HG03521 (cell line): ENCODE measurements around the gene AP2S1.
"Not testable (repeated sequence)": the region's sequence is repeated elsewhere in the genome, so short reads cannot be mapped to it uniquely, and the experiment has no call there.

ENCODE experiments used
- ATAC-seq: cut with Tn5 transposase; IDR thresholded peaks from one replicate; pipeline ENCODE4 v1.9.1; 2021; ENCODE audit warnings: mild to moderate bottlenecking, moderate library complexity; ENCODE audit not compliant: unreplicated experiment

Gene AP2S1

DNA sequence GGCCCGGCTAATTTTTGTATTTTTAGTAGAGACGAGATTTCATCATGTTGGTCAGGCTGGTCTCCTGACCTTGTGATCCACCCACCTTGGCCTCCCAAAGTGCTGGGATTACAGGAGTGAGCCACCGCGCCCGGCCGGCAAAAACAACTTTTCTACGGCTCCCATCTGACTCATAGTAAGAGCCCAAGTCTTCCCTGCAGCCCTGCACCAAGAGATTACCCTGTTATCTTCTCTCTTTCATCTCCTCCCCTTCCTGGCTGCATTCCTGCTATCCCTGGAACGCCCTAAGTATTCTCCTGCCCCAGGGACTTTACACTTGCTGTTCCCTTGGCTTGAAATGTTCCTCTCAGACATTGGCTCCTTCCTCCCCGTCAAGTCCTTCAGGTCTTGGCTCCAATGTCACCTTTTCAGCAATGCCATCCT, 6.6 kb downstream of the AP2S1 start:
- ATAC-seq, result no peak

DNA sequence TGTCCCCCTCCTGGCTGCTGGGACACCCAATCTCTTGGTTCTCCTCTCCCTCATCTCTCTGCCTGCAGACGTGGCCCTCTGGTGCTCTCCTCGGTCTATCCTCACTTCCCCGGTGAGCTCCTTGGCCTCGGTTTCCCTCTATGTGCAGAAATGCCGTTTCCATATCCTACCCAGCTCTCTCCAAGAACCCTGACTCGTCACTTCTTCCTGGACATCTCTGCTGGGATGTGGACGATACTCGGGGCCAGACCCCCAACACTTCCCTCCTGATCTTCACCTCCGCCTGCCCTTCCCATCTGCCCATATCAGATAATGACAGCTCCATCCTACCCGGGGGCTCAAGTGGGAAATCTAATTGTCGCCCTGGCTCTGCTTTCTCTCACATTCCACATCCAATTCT, 7.9 kb downstream of the AP2S1 start:
- no peak for ATAC-seq

DNA sequence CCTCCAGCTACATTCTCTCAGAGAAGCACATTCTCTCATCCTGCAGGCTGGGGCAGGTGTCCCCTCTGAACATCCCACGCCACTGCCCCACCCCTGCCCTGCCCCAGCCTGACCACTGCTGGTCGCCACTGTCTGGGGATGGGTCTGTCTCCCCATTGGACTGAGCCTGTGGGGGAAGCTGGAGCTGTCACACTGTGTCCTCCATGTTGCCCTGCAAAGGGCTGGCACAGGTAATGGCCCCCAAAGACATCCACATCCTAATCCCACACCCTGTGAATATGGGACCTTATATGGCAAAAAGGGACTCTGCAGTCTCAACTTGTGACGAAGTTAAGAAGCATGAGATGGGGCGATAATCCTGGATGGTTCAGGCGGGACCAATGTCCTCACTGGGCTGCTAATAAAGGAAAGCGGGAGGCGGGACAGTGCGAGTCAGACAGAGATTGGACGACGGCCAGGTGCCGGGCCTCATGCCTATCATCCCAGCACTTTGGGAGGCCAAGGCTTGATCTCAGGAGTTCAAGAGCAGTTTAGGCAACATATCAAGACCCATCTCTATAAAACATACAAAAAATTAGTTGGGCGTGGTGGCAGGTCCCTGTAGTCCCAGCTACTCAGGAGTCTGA, 9.1 kb downstream of the AP2S1 start:
- ATAC-seq, result no peak

DNA sequence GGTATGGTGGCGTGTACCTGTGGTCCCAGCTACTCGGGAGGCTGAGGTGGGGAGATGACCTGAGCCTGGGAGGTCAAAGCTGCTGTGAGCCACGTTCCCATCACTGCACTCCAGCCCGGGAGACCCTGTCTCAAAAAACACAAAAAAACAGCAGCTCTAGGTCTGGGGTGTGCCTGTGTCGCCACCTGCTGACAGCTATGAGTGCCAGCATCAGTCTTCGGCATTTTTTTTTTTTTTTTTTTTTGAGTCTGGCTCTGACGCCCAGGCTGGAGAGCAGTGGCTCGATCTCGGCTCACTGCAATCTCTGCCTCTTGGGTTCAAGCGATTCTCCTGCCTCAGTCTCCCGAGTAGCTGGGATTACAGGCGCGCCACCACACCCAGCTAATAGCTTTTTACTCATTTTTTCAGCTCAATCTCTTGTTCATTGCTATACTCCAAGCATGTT, 10.1 kb downstream of the AP2S1 start:
- no peak for ATAC-seq

DNA sequence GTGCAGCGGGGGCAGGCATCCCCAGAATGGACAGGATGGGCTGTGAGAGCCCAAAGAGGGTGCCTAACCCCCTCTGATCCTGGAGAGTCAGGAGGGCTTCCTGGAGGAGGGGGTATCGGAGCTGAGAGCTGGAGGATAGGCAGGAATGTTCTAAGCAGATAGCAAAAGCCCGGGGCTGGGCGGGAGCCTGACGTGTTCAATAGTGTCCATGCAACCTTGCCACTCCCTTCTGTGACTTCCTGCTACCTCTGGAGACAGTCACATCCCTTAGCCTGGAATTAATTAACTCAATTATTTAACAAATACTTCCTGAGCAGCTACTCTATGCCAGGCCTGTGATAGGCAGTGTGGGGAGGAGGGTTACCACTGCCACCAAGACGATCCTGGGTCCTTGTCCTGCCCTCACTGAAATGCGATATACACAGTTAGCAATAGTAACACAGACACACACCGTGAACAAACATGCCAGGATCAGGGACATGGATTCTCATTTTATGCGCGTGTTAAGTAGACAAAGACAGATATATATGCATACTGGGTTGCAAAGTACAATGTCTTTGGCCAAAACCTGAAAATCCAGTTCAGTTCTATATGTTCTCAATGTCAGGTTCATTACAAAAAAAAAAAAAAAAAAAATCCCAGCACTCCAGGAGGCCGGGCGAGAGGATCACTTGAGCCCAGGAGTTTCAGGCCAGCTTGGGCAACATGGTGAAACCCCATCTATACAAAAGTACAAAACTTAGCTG, 10.7 kb downstream of the AP2S1 start:
- no peak for ATAC-seq

DNA sequence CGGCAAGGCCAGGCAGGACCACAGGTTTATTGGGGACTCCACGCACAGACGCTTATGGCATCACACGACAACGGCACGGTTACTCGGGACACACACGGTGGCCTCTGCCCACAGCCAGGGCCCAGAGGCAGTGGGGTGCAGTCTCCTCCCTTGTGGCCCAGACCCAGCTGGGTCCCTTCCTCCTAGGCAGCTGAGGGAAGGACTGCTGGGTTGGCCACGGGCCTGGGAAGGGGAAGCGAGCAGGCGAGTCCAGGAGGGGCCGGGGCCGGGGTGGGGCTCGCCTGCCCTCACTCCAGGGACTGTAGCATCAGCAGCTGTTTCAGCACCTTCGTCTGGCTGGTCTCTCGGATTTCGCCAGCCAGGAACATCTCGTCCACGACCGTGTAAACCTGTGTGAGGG, 12.5 kb downstream of the AP2S1 start:
- no peak for ATAC-seq

DNA sequence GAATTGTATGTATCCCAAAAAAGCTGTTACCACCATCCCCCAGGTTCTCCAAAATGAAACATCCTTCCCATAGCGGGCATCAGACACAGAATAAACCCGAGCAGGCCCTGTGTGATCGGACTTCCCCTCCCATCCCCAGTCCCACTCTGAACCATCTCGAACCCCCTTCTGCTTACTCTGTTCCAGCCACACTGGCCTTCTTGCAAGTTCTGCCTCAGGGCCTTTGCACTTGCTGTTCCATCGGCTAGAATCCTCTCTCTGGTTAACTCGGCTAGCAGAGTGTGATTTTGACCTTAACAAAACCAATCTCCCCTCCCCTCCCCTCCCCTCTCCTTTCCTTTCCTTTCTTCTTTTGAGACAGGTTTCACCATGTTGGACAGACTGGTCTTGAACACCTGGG, 15.7 kb downstream of the AP2S1 start:
- ATAC-seq, result no peak

DNA sequence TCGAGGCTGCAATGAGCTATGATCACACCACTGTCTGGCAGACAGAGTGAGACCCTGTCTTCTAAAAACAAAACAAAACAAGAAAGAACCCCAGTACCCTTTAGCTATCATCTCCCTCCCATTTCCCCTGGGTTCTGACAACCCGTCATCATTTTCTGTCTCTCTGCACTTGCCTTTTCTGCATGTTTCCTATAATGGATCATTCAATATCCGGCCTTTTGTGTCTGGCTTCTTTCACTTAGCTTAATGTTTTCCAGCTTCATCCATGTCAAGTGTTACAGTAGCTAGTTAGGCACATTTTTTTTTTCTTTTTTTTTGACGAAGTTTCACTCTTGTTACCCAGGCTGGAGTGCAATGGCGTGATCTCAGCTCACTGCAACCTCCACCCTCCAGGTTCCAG, 16.5 kb downstream of the AP2S1 start:
- ATAC-seq, result no peak

DNA sequence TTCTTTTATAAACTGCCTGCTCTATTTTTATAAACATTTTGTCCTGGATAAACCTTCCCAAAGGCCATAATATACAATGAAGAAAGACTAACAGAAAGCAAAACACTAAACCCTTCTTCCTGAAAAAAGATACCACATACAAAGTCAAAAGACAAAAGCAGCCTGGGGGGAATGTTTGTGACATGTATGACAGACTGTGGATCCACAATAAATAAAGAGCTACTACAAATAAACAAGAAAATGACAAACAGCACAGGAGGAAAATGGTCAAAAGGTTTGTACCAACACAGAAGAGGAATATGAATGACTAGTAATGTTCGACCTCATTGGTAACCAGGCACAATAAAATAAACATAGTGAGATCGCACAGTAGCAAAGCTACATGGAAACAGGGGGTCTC, 19.8 kb downstream of the AP2S1 start:
- no peak for ATAC-seq

DNA sequence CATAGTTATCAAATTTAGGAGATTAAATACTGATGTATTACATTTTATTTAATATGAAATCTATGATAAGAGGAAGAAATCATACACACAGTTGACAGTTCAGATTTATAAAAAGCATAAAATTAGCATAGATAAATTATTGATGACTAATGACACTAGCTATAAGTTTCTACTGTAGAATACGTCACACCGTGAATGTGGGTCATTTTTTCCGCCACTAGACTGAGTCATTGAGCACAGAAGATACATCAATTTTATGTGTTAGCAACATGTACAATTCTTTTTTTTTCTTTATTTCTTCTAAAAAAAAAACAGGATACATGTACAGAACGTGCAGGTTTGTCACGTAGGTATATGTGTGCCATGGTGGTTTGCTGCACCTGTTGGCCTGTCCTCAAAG, 22.2 kb downstream of the AP2S1 start:
- no peak for ATAC-seq

DNA sequence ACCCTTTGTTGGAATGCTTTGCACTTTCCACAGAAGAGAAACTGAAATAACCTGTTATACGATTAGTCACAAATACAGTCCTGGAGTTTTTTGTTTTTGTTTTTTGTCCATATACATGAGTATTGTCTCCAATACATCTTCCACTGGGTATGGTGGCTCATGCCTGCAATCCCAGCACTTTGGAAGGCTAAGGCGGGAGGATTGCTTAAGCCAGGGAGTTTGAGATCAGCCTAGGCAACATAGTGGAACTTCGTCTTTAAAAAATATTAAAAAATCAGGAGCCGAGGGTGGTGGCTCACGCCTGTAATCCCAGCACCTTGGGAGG, 25.0 kb downstream of the AP2S1 start:
- ATAC-seq, result no peak

DNA sequence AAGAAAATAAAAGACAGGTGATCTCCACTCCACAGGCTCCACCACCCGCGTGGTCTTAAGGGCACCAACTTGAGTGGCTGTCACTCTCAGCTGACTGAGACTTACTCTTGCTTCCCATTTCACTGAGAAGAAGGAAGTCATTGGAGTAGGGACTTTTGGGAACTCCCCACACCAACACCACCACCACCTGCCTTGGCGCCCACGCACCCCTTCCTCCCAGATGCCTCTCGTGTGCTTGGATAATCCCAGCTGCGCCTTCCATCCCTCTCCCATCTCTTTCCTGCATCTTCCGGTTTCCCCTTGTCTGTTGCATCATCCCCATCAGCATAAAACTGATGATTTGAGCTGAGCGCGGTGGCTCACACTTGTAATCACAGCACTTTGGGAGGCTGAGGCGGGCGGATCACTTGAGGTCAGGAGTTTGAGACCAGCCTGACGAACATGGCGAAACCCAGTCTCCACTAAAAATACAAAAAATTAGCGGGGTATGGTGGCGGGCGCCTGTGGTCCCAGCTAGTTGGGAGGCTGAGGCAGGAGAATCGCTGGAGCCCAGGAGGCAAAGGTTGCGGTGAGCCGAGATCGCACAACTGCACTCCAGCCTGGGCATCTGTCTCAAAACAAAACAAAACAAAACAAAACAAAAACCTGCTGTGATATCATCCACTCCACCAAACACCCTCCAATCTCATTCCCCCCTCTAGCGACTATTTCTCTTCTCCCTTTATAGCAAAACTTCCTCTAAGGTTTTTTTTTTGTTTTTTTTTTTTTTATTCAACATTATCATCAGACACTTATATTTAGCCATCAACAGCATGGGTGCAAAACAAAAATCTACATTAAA, 25.5 kb downstream of the AP2S1 start:
- no peak for ATAC-seq

DNA sequence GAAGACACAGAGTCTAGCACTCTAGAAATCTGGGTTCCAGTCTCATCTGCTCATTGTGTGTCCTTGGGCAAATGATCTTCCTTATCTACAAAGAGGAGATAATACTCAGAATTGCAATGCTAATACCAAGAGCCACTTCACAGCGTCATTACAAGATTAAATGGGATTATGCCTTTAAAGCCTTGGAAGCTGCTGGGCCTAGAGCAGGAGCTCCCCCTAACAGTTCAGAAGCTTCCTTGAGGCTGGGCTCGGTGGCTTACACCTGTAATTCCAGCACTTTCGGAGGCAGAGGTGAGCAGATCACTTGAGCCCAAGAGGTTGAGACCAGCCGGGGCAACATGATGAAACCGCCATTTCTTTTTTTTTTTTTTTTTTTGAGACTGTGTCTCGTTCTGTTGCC, 27.6 kb downstream of the AP2S1 start:
- ATAC-seq, result no peak

DNA sequence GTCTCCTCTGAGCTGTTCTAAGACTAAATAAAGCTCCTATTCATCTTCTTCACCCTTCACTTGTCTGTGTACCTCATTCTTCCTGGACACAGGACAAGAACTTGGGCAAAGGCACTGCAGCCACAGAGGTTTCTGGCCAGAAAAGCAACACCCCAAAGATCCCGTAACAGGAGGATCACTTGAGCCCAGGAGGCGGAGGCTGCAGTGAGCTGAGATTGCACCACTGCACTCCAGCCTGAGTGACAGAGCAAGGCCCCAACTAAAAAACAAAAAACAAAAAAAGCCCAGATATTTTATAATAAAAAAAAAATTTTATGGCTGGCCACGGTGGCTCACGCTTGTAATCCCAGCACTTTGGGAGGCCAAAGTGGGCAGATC, 28.2 kb downstream of the AP2S1 start:
- not testable (repeated sequence) for ATAC-seq

DNA sequence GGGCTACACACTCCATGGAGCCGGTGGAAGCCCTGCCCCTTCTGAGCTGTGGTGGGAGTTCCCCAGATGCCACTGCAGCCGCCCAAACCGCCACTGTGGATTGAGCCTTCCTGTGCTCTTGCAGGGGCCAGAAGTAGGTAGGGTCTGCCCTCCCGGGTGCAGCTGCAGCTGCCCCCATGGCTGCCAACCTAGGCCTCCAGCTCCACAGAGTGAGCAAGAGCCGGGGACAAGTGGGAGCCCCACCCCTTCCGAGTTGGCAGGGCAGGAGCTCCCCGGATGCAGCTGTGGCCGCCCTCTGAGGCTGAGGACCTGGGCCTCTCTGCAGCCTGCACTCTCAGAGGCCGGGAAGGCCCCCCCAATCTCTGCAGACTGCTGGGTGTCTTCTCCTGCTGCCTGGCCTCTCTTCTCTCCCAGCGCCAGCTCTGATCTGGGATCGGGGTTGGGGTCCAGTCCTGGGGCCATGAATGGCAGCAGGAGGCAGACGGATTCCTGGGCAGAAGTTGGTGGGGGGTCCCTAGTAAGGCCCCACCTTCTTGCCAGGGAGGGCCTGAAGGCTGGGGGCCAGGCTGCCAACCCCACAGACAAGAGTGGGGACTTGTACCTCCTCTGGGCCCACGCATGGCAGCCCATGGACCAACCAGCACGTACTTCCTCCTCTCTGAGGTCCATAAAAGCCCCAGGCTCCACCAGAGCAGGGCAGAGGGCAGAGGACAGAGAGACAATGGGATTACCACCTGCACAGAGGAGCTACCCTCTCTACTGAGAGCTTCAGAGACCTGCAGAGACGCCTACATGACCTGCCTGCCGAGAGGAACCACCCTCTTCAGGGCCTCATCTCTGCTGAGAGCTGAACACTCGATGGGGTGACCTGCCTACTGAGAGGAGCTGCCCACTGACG, 28.9 kb downstream of the AP2S1 start:
- no peak for ATAC-seq

DNA sequence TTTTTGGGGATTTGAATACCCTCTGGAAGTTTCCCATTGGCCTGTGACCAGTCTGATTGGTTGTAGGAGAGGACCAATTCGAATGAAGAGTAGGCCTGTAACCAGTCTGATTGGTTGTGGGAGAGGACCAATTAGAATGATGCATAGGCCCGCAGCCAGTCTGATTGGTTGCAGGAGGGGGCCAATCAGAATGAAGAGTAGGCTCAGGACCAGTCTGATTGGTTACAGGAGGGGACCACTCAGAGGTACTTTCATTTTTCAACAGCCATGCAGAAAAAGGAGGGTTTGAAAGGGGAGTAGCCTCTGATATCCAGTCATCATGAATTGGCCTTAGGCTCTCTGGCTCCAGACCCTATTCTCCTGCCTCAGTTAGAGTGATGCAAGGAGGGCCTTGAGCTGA, 31.8 kb downstream of the AP2S1 start:
- no peak for ATAC-seq

DNA sequence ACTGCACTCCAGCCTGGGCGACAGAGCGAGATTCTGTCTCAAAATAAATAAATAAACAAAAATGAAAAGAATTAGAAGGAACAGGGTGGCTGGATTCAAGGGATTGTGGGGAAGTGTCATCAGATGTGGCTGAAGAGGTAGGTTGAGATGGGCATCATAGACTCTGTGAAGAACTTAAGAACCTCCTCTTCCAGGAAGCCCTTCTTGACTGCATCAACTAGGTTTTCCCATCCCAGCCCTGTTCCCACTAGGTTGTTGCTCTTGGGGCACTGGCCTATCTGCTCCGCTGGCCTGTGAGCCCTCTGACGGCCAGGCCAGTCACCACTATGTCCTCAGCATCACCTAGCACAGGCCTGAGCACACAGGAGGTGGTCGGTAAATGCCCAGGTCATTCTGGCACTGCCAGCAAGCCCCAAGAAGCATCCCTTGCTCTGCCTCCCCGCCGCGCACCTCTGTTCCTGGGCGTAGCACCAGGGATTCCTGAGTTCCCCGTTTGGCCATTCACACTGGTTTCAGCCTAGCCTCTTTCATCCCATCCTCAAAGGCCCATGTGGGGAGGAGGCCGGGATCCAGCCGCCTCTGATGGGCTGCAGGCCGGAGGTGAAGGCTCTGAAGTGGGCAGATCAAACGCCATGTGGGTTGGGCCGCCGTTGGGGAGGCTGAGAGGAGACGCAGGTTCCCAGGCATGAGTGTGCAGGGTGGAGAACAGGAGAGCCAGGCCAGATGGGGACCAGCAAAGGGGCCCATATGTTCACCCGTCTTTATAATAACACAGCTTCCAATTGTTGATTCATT, 34.6 kb downstream of the AP2S1 start:
- ATAC-seq, result no peak

DNA sequence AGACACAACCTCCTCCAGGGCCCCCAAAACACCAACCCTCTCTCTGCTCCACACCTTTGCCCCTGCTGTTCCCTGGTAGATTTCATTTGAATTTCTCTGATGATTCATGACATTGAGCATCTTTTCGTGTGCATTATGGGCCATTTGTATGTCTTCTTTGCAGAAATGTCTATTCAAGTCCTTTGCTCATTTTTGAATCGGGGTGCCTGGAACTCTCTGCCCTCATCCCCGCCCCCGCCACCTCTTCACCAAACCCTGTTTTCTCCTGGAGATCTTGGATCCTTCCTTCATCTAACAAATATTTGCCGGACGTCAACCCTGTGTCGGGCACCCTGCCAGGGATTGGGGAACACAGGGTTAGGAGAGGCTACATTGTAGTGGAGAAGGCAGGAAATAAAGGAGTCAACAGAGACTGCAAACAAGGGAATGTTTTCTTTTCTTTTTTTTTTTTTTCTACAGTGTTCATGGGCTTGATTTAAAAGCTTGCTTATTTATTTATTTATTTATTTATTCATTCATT, 36.7 kb downstream of the AP2S1 start:
- ATAC-seq, result no peak

DNA sequence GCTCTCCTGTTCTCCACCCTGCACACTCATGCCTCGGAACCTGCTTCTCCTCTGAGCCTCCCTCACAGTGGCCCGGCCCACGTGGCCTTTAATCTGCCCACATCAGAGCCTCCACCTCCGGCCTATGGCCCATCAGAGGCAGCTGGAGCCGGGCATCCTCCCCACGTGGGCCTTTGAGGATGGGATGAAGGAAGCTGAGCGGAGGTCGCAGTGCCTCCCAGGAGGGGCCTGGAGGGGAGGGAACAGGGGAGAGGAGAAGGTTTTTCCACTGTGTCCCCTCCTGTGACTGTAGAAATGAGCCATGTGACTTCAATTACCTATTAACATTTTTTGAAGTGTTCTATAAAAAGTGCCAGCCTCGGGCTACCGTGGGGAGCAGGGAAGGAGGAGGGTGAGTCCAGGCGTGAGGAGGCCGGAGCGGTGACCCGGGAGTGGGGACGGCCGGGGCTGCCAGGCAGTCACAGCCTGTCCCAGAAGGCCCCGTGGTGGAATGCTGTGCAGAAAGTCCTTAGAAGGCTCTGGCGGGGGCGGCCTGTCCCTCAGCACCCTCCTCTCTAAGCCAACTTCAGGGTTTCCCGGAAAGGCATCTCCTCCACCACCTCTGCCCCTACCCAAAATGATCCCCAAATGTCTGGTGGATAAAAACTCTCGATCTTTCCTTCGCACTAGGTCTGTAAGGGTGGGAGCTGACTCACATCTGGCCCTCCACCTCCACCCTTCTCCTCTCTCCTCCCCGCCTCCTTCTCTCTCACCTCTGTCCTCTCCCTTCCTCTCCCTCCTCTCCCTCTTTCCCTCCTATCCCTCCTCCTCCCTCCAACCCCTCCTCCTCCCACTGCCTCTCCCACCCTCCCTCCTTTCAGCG, 37.4 kb downstream of the AP2S1 start:
- ATAC-seq, result no peak
